Ovary (tissue), 9 donors: ENCODE data around the gene LRP1B. TPM values are rescaled to one million over a fixed set of nuclear protein-coding genes. Genes with fewer than 3 reads are reported as not detected.

Experiments used
- DNase-seq, 5 donors: peaks; one replicate each; pipeline ENCODE4 v3.0.0-alpha.2; 2019 to 2020
- H3K27ac ChIP-seq, 2 donors: fragments of 200-600 bp; one replicate each; pipeline versions ENCODE4 v1.5.1 to v1.8.0; 2019 to 2022
- H3K27me3 ChIP-seq: fragments of 200-600 bp; one replicate; pipeline ENCODE4 v1.8.0; 2022
- H3K36me3 ChIP-seq: fragments of 200-600 bp; sonication (generic); one replicate; pipeline ENCODE4 v1.5.1; 2019
- H3K4me1 ChIP-seq: one replicate; pipeline ENCODE4 v1.8.1; 2013; ENCODE audit warnings: mild to moderate bottlenecking, moderate library complexity; ENCODE audit not compliant: insufficient read depth
- H3K4me3 ChIP-seq: fragments of 200-600 bp; sonication (generic); one replicate; pipeline ENCODE4 v1.5.1; 2017
- H3K9me3 ChIP-seq, 2 donors: fragments of 200-600 bp in 1 of 2; sonication (generic) in 1 of 2; one replicate each; pipeline versions ENCODE4 v1.5.1 to v1.8.1; 2013 to 2019; ENCODE audit warnings: mild to moderate bottlenecking in 1 of 2, moderate library complexity in 1 of 2
- CTCF ChIP-seq, 3 donors: fragments of 450-650 bp in 2 of 3; fragments of 200-600 bp in 1 of 3; IDR thresholded peaks; one replicate each; pipeline versions ENCODE4 v1.5.1 to v1.8.0; 2016 to 2022; ENCODE audit warnings: antibody characterized with exemption in 3 of 3, mild to moderate bottlenecking in 1 of 3
- EP300 ChIP-seq: sonication (generic); formaldehyde crosslinking; IDR thresholded peaks from one replicate; pipeline ENCODE4 v1.6.1; 2017; ENCODE audit warnings: antibody characterized with exemption
- POLR2A ChIP-seq: fragments of 450-650 bp; IDR thresholded peaks from one replicate; pipeline ENCODE4 v1.6.1; 2017; ENCODE audit warnings: antibody characterized with exemption, mild to moderate bottlenecking, moderate library complexity
- WGBS, 3 donors: extraction: QIAGEN DNeasy Blood & Tissue Kit in 1 of 3; methylation state at CpG; one replicate each; pipeline versions ENCODE4 v1.1.5 to v1.1.7; 2013 to 2017; 5-methylcytosine and 5-hydroxymethylcytosine counted together
- intact Hi-C, 4 donors: fragments of 100-400 bp; cut with DNase I; formaldehyde crosslinking; loops; one replicate each; pipeline versions ENCODE4 v1.11.0 to v1.15.1; 2022 to 2023
- polyA plus RNA-seq, 2 donors: library from polyadenylated mRNA; stranded (reverse); fragments of 200-250 nt in 1 of 2; fragments of 350-450 nt in 1 of 2; fragmentation: Illumina TruSeq in 1 of 2; extraction: RNeasy Lipid Tissue Mini Kit (QIAGEN cat#74804) in 1 of 2; gene quantifications; one replicate each; pipeline ENCODE4 v1.2.3, GENCODE V29; 2013 to 2014
- total RNA-seq, 7 donors: library from RNA; depleted of rRNA in 2 of 7; stranded (reverse); fragments of >200 nt in 2 of 7; fragmentation: NEBNext Ultra II Directional in 3 of 7; extraction: Animal tissue kit (Norgen Biotek cat#: 25700) in 3 of 7; gene quantifications; one replicate each; pipeline versions ENCODE4 v1.1.0 to v1.2.4, GENCODE V29; 2016 to 2023
- donor health status: DM: no; HTN: no; CAD: no; lungs with moderate emphysema.
- donor health status: DM: no; HTN: no; CAD: no.
- donor health status: Bipolar disorder and iron deficiency.
- donor health status: DM: yes; HTN: yes; CAD: no.
- donor health status: DM: no; HTN: no; CAD: no.
- donor health status: DM: yes; HTN: yes; CAD: no.

Gene LRP1B
- total and polyA plus RNA-seq, 9 donors: 0.08 to 2.6 (median 0.37) TPM

GRCh38 chr2:142128105-142128504, 2.7 kb downstream of the LRP1B start:
- no peak for TF ChIP-seq CTCF (IDR thresholded peaks at IDR 0.05)
- TF ChIP-seq EP300: no peak
- TF ChIP-seq POLR2A: no peak
- H3K27ac ChIP-seq: no peak overlapping the region
- no peaks in the 10 kb centered on the region for H3K36me3 ChIP-seq
- intact Hi-C loops: no loop called here
- H3K4me3 ChIP-seq: no peak overlapping the region
- H3K9me3 ChIP-seq: no peaks in the 10 kb centered on the region
- peaks cover 4% of the 10 kb centered on the region for H3K4me1 ChIP-seq
- H3K27me3 ChIP-seq: no peaks in the 10 kb centered on the region
- no peak for DNase-seq
- WGBS, 3 donors: 91 to 96% (median 91%) methylated on average over 5 of the region's 5 CpGs

GRCh38 chr2:142127248-142127647, 3.6 kb downstream of the LRP1B start:
- no peak for TF ChIP-seq CTCF (IDR thresholded peaks at IDR 0.05)
- no peak for TF ChIP-seq EP300
- TF ChIP-seq POLR2A: no peak
- H3K9me3 ChIP-seq: no peaks in the 10 kb centered on the region
- DNase-seq: no peak
- peaks cover 4% of the 10 kb centered on the region for H3K4me1 ChIP-seq
- H3K27ac ChIP-seq: no peak overlapping the region
- H3K4me3 ChIP-seq: no peak overlapping the region
- intact Hi-C loops: no loop called here
- H3K36me3 ChIP-seq: no peaks in the 10 kb centered on the region
- no peaks in the 10 kb centered on the region for H3K27me3 ChIP-seq

- Histone ChIP-seq H3K27ac (no peak overlapping the region), H3K9me3 (no peaks in the 10 kb centered on the region), H3K36me3 (no peaks in the 10 kb centered on the region), H3K27me3 (no peaks in the 10 kb centered on the region), H3K4me1 (no peaks in the 10 kb centered on the region), H3K4me3 (no peak overlapping the region)
- DNase-seq: no peak
- intact Hi-C loops: no loop called here
- no peak for TF ChIP-seq CTCF (IDR thresholded peaks at IDR 0.05)
- no peak for TF ChIP-seq POLR2A
- no peak for TF ChIP-seq EP300
Measured at GRCh38 chr2:142124706-142125105, 6.1 kb downstream of the LRP1B start.

- Histone ChIP-seq H3K27ac (no peak overlapping the region), H3K4me3 (no peak overlapping the region), H3K4me1 (no peaks in the 10 kb centered on the region), H3K9me3 (no peaks in the 10 kb centered on the region), H3K27me3 (no peaks in the 10 kb centered on the region), H3K36me3 (no peaks in the 10 kb centered on the region)
- intact Hi-C loops: no loop called here
- TF ChIP-seq EP300: no peak
- DNase-seq: no peak
Measured at GRCh38 chr2:142119347-142119746, 11.5 kb downstream of the LRP1B start.

- TF ChIP-seq POLR2A: no peak
- no peak for TF ChIP-seq CTCF (IDR thresholded peaks at IDR 0.05)
- TF ChIP-seq EP300: no peak
- no peaks in the 10 kb centered on the region for H3K9me3 ChIP-seq
- H3K27me3 ChIP-seq: no peaks in the 10 kb centered on the region
- H3K27ac ChIP-seq: no peak overlapping the region
- H3K4me3 ChIP-seq: no peak overlapping the region
- H3K36me3 ChIP-seq: no peaks in the 10 kb centered on the region
- no peaks in the 10 kb centered on the region for H3K4me1 ChIP-seq
- no peak for DNase-seq
- intact Hi-C loops: no loop called here
Measured at GRCh38 chr2:142112757-142113221, 18.0 kb downstream of the LRP1B start.
